HG03045 (cell line): Measurements from ENCODE around the gene CASZ1.

Source experiments
- ATAC-seq: cut with Tn5 transposase; IDR thresholded peaks from one replicate; pipeline ENCODE4 v1.9.1; 2021; ENCODE audit warnings: mild to moderate bottlenecking, moderate library complexity; ENCODE audit not compliant: unreplicated experiment

Gene CASZ1

GRCh38 chr1:10659646-10660540 is 136.6 kb downstream of the CASZ1 start:
- ATAC-seq = no peak

DNA sequence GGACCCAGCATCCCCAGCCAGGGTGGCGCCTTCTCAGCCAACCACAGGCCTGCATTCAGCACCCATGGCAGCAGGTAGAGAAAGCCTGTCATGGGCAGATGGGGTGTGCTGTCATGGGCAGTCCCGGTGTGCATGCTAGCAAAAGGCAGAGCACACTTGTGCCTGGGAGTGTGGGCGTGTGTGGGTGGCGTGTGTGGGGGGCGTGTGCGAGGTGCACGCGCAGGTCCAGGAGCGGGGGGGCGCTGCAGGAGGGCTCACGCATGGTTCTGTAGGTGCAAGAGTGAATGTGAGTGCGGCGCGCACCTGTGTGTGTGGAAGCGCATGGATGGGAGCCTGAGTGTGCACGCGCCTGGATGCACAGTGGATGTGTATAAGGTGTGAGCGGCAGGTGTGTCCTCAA is 137.2 kb downstream of the CASZ1 start:
- no peak for ATAC-seq

GRCh38 chr1:10658396-10659066 is 137.9 kb downstream of the CASZ1 start:
- ATAC-seq = no peak

GRCh38 chr1:10657088-10657847 is 139.2 kb downstream of the CASZ1 start:
- no peak for ATAC-seq

GRCh38 chr1:10656431-10656830 is 140.0 kb downstream of the CASZ1 start:
- ATAC-seq = no peak

GRCh38 chr1:10655002-10655401 is 141.4 kb downstream of the CASZ1 start:
- no peak for ATAC-seq

- ATAC-seq = no peak
These were observed 142.9 kb downstream of the CASZ1 start for GRCh38 chr1:10653370-10654125.

- ATAC-seq = no peak
These were observed 143.8 kb downstream of the CASZ1 start for GRCh38 chr1:10652626-10653025.

DNA sequence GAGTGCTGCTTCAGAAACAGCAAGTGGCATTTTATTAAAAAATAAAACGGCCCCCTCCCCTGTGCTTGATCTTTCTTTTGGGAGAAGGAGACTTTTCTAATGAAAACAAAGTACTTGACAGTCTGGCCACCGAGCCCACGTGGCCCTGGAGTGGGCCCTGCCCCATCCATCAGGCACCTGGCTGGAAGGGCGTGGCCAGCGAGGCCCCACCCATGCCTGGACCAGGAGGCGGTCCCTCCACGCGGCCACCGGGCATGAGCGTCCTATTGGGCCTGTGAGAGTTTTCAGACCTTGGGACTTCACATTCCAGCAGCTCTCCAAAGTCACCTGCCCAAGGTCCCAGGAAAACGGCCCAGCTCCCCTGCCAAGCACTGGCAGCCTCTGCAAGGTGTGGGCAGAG is 144.7 kb downstream of the CASZ1 start:
- no peak for ATAC-seq

GRCh38 chr1:10651389-10651766 is 145.1 kb downstream of the CASZ1 start:
- no peak for ATAC-seq

DNA sequence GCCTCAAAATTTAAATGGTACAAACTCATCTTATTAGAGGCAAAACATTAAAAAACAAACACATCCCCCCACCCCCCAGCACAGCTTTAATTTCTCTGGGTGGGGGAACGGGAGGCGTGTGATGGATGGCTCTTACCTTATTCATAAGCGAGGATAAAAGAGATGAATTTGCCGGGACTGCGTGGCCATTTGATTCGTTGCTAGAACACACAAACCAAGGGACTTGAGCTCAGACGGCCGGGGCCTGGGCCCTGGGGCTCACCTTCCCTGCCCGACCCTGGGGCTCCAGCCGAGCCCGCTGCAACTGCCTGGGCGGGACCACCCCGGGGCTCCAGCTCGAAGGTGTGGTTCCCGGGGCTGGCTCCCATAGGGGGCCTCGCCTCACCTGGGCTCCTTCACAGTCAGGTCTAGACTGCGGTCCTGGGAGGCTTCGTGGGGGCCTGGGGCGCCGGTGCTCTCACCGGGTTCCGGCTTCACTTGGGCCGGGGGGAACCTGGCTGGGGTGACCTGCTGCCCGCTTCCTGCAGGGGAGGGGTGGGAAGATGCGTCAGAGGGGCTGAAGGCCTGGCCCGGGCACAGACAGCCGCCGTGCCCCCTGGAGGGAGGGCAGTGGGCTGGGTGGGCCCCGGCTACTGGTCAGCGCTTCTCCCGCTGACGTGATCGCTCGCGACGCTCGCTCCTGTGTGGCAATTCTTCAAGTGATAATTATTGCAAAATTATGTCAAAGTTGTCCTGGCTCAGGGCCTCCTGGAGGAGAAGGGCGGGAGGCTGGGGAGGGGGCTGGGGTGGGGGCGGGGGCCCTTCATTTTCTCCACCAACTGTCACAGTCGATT is 145.7 kb downstream of the CASZ1 start:
- no peak for ATAC-seq

DNA sequence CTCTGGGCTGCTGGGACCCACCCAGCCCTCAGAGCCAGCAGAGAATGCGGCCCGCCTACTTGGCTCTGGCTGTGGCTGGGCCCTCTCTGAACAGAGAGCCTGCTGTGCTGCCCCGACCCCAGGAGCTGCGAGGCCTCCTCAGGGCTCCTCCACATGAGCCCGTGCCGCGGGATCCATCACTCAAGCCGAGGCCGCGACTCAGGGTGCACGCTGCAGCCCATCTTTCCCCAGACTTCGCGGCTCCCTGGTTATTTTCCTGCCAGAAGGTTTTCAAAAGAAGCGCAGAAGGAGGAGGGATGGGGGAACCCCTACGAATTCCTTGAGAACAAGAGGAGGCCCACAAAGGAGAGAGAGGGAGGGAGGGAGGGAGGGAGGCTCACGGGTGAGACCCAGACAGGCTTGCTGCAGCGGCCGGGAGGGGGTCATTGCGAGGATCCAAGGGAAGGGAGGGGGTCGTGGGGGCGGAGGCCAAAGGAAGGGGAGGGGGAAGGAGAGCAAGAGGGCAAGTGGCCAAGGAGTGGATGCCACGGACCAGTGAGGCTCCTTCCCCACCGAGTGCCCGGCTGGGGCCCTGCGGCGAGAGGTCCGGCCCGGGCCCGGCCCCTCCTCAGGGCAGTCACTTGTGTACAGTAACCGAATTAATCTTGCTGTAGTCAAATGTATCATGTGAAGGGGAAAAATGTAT is 146.8 kb downstream of the CASZ1 start:
- no peak for ATAC-seq

GRCh38 chr1:10648689-10649516 is 147.5 kb downstream of the CASZ1 start:
- ATAC-seq = no peak

DNA sequence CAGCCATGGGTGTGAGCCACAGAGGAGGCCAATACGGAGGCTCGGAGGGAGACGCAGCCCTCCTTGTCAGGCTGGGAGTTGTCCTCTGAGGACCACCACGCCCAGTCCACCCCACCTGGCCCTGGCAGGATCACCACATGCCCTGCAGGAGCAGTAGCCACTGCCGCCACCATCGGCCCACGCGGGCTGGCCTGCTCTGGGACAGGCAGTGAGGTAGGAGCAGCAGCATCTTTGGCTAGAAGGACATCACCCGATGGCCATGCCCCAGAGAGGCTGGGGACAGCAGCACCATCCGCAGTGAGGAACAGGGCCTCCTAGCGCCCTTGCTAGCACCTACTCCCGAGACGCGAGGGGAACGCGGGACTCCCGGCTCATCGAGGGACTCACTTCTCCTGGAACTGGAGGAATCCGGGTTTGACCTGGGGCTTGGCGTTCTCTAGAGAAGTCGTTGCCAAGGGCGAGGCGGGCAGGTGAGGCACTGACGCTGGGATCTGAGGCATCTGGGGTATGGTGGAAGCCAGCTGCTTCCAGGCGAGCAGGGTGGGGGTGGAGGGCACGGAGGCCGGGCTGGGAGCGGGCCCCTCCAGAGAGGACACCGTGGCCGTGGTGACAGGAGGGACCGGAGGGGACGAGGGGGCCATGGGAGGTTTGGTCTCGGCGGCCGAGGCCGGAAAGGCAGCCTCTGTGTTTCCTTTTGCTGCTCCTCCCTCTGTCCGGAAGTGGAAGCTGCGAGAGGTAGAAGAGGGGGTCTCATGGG is 148.9 kb downstream of the CASZ1 start:
- ATAC-seq = no peak

- ATAC-seq = no peak
These were observed 150.0 kb downstream of the CASZ1 start for GRCh38 chr1:10646347-10646861.

DNA sequence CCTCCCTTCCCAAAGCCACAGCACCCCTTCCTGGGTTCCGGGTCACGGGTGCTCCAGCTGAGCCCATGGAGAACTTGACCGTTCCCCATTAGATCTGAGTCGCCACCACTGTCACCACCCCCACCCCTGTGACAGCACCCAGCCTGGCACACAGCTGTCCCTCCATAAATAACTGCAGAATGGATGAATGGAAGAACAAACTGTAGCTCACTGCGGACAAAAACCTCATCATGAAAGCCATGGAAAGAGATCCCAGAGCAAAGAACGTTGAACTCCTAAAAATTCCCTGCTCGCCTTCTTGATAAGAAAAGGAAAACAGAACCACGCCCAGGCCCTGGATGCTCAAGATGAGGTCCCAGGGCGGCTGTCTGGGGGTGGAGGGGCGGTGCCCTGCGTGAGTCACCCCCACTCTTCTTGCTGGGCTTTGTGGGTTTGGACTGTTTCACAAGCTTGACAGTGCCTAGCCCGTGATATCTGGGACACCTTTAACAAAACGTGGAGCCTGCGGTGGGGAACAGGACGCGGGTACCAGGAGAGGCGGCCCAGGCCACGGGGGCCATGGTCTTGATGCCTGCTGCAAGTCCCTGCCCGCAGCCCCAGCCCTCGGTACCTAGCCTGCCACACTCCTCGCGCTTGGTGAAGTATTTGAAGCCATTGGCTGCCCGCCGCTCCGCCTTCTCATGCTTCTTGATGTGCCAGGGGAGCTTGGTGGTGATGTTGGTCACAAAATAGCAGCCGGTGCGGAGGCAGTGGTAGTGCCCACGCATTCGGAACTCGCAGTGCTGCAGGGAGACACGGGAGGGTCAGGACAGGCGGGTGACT is 151.9 kb downstream of the CASZ1 start:
- no peak for ATAC-seq
